ENCODE results near the gene FDCSP. TPM values are rescaled to one million over a fixed set of nuclear protein-coding genes. Genes with fewer than 3 reads are reported as not detected.

The FDCSP gene
- not detected for total RNA-seq

DNA sequence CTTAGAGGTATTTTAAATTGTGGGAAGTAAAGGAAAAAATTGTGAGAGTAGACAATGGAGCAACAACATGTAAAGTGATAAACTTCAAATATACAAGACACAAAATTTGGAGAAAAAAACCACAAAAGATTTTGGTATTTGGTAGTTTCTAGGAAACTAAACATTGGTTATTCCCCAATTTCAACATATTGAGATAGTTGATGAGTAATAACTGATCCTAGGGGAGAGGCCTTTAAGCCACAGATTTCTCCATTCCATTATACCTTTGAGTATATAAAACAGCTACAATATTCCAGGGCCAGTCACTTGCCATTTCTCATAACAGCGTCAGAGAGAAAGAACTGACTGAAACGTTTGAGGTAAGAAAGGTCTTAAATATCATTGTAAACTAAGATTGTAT lies at the start of gene FDCSP:
TSS of gene FDCSP (plus strand) at position 301 of the 400 bp plus-strand sequence. CDS start 5,071 bp downstream, outside the sequence.
- Histone ChIP-seq H3K27ac (no peak within 1 kb of the TSS), H3K36me3 (no peaks in the 10 kb centered on the region), H3K4me1 (no peaks in the 10 kb centered on the region), H3K9me3 (no peaks in the 10 kb centered on the region), H3K27me3 (no peaks in the 10 kb centered on the region), H3K4me3 (no peak within 1 kb of the TSS)
- in situ Hi-C loops (cut with MboI; ENCODE audit: low sequenced_read_pairs in 4 of 4): no loop called here
- TF ChIP-seq, protein P1, sequence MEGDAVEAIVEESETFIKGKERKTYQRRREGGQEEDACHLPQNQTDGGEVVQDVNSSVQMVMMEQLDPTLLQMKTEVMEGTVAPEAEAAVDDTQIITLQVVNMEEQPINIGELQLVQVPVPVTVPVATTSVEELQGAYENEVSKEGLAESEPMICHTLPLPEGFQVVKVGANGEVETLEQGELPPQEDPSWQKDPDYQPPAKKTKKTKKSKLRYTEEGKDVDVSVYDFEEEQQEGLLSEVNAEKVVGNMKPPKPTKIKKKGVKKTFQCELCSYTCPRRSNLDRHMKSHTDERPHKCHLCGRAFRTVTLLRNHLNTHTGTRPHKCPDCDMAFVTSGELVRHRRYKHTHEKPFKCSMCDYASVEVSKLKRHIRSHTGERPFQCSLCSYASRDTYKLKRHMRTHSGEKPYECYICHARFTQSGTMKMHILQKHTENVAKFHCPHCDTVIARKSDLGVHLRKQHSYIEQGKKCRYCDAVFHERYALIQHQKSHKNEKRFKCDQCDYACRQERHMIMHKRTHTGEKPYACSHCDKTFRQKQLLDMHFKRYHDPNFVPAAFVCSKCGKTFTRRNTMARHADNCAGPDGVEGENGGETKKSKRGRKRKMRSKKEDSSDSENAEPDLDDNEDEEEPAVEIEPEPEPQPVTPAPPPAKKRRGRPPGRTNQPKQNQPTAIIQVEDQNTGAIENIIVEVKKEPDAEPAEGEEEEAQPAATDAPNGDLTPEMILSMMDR (IDR thresholded peaks at IDR 0.05 in 4 of 5, conservative IDR thresholded peaks at IDR 0.05 in 1 of 5): no peak
- TF ChIP-seq POLR2A (IDR thresholded peaks at IDR 0.05): no peak
- intact Hi-C loops (cut with DNase I; ENCODE audit: low total_unique reads): no loop called here
- DNase-seq: no peak
- no peak for ATAC-seq

DNA sequence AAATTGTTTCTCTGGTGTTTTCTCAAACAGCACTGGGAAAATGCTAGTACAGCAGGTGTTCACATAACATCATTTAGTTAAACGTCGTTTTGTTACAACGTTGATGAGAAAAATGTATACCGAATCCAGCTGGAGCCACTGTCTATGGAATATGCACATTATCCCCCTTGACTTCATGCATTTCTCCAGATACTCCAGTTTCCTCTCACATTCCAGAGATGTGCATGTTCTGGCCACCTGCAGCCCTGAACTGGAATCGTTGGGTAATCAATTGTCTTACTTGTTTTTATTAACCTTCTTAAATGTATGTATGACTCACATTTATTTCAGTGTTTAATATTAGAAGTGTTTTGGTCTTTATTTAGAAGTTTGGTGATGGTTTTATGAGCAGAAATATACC lies 48.8 kb upstream of the FDCSP start:
- DNase-seq (no peak), ATAC-seq (no peak)
- H3K4me3 ChIP-seq: no peak overlapping the region
- H3K9me3 ChIP-seq: no peaks in the 10 kb centered on the region
- H3K27ac ChIP-seq: no peak overlapping the region
- H3K4me1 ChIP-seq: no peaks in the 10 kb centered on the region
- intact Hi-C loops (cut with DNase I; ENCODE audit: low total_unique reads): no loop called here
- in situ Hi-C loops (cut with MboI; ENCODE audit: low sequenced_read_pairs in 4 of 4): no loop called here
- H3K36me3 ChIP-seq: no peaks in the 10 kb centered on the region
- no peak for TF ChIP-seq POLR2A (IDR thresholded peaks at IDR 0.05)
- TF ChIP-seq, protein P1 (IDR thresholded peaks at IDR 0.05 in 4 of 5, conservative IDR thresholded peaks at IDR 0.05 in 1 of 5): no peak
- no peaks in the 10 kb centered on the region for H3K27me3 ChIP-seq

DNA sequence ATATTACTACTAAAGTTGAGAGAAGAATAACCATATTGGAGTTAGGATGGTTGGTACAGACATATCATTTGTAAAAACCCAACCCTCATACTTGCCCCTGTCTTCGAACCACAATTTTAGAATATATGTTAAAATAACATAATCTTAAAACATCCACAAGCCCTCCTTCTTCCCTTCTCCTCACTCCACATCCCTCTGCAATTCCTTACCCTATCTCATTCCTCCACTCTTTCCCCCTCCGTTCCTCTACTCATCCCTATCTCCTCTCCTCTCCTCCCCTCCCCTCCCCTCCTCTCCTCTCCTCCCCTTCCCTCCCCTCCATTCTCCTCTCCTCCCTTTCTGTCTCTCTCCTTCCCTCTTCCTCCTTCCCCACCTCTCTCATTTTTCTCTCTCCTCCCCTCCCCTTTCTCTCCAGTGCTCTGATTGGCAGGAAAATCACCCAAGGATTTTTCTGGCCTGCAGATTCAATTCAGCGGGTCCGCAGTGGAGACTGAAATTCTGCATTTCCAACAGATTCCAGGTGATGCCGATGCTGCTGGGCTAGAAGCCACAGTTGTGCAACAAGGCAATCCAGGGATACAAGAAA lies 47.8 kb upstream of the FDCSP start:
- intact Hi-C loops (cut with DNase I; ENCODE audit: low total_unique reads) (no loop called here), in situ Hi-C loops (cut with MboI; ENCODE audit: low sequenced_read_pairs in 4 of 4) (no loop called here)
- no peaks in the 10 kb centered on the region for H3K27me3 ChIP-seq
- no peak overlapping the region for H3K27ac ChIP-seq
- no peaks in the 10 kb centered on the region for H3K36me3 ChIP-seq
- no peak for DNase-seq
- no peak overlapping the region for H3K4me3 ChIP-seq
- TF ChIP-seq, protein P1 (IDR thresholded peaks at IDR 0.05 in 4 of 5, conservative IDR thresholded peaks at IDR 0.05 in 1 of 5): no peak
- no peak for TF ChIP-seq POLR2A (IDR thresholded peaks at IDR 0.05)
- ATAC-seq: no peak
- H3K4me1 ChIP-seq: no peaks in the 10 kb centered on the region
- H3K9me3 ChIP-seq: no peaks in the 10 kb centered on the region

DNA sequence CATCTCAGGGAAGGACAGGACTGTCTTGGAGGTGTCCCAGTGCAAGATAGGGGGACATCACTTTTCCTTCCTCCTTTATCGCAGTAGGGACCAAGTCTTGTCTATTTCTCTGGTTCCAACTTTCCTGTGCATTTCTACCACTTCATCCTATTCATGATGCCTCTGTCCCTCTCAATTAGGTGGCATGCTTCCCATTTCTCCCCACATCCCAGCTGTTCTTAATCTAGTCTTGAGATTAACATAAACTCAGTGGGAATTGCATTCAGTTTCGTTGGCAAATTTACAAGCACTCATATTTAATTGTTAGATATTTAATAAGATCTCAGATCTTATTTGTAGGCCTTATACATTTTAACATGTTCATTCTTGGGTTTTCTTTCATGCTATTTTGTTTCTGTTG lies 46.1 kb upstream of the FDCSP start:
- intact Hi-C loops (cut with DNase I; ENCODE audit: low total_unique reads) (no loop called here), in situ Hi-C loops (cut with MboI; ENCODE audit: low sequenced_read_pairs in 4 of 4) (no loop called here)
- no peaks in the 10 kb centered on the region for H3K36me3 ChIP-seq
- no peak for TF ChIP-seq POLR2A (IDR thresholded peaks at IDR 0.05)
- TF ChIP-seq, protein P1 (IDR thresholded peaks at IDR 0.05 in 4 of 5, conservative IDR thresholded peaks at IDR 0.05 in 1 of 5): no peak
- H3K27me3 ChIP-seq: no peaks in the 10 kb centered on the region
- no peak for DNase-seq
- ATAC-seq: no peak
- H3K4me3 ChIP-seq: no peak overlapping the region
- no peak overlapping the region for H3K27ac ChIP-seq
- no peaks in the 10 kb centered on the region for H3K4me1 ChIP-seq
- no peaks in the 10 kb centered on the region for H3K9me3 ChIP-seq

DNA sequence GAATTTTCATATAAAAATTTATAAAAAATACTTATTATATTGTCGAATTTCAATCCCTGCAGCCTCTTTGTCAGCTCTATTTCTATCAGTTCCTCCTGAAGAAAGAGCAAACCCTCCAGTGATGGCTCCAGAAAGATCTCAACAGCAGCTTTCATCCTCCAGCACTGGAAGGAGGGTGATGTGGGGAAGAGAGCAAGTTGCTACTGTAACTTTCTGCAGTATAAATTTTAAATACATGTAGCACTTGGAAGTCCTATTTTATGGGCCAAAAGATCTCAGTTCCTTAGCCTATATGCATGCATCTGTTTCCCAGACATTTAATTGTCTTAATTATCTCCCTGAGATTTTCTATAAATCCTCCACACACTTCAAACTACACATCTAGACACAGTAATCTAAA lies 44.1 kb upstream of the FDCSP start:
- ATAC-seq (no peak), DNase-seq (no peak)
- intact Hi-C loops (cut with DNase I; ENCODE audit: low total_unique reads) (no loop called here), in situ Hi-C loops (cut with MboI; ENCODE audit: low sequenced_read_pairs in 4 of 4) (no loop called here)
- Histone ChIP-seq H3K27me3 (no peaks in the 10 kb centered on the region), H3K27ac (no peak overlapping the region), H3K4me1 (no peaks in the 10 kb centered on the region), H3K9me3 (no peaks in the 10 kb centered on the region), H3K36me3 (no peaks in the 10 kb centered on the region), H3K4me3 (no peak overlapping the region)
- TF ChIP-seq POLR2A (IDR thresholded peaks at IDR 0.05): no peak
- TF ChIP-seq, protein P1 (IDR thresholded peaks at IDR 0.05 in 4 of 5, conservative IDR thresholded peaks at IDR 0.05 in 1 of 5): no peak

Data from gastrocnemius medialis (tissue), 4 donors.